ENCODE measurements around the gene RBMS3. TPM values are rescaled to one million over a fixed set of nuclear protein-coding genes. Genes with fewer than 3 reads are reported as not detected.

The RBMS3 gene
- total RNA-seq, 1 experiment from 2014 or later: 0.42 TPM

GRCh38 chr3:29466442-29466841, 185.6 kb downstream of the RBMS3 start:
- BruUV-seq (replicated peaks): no TSS peak

GRCh38 chr3:29468187-29468586, 187.3 kb downstream of the RBMS3 start:
- Histone ChIP-seq H3K4me3 (replicated peaks in 1 of 2; ENCODE audit: low read depth in 1 of 2, low read length in 2 of 2) (no peak overlapping the region), H3K9me2 (ENCODE audit: insufficient read depth) (no peaks in the 10 kb centered on the region), H2AFZ (ENCODE audit: low read depth, low read length, poor library complexity, severe bottlenecking) (no peak overlapping the region), H4K20me1 (ENCODE audit: insufficient read depth) (no peaks in the 10 kb centered on the region), H3K27me3 (ENCODE audit: insufficient read depth, low read length) (no peaks in the 10 kb centered on the region), H3K27ac (ENCODE audit: low read depth, low read length) (no peak overlapping the region), H3K79me2 (ENCODE audit: insufficient read depth, low read length) (no peaks in the 10 kb centered on the region), H3K36me3 (ENCODE audit: control insufficient read depth in 1 of 2, insufficient read depth in 2 of 2, low read length in 2 of 2) (no peaks in the 10 kb centered on the region), H3K4me1 (ENCODE audit: control insufficient read depth in 1 of 2, insufficient read depth in 2 of 2, low read length in 2 of 2) (no peaks in the 10 kb centered on the region), H3K9ac (ENCODE audit: low read length) (no peak overlapping the region), H3K4me2 (ENCODE audit: low read length) (no peak overlapping the region), H3K9me3 (ENCODE audit: control insufficient read depth in 1 of 2, insufficient read depth in 1 of 2, low read depth in 1 of 2, low read length in 2 of 2) (no peaks in the 10 kb centered on the region)
- BruUV-seq (replicated peaks): no TSS peak
- DNase-seq (ENCODE audit: low read depth, low spot score) (no peak), ATAC-seq (no peak)
- RAD21 ChIA-PET (ENCODE audit: low non-redundant PET in 1 of 2, low total read pairs in 2 of 2, uncharacterized antibody in 2 of 2, unreplicated experiment in 2 of 2): no interaction called here
- POLR2A ChIA-PET: no interaction called here
- intact Hi-C loops (cut with micrococcal nuclease): no loop called here
- TF ChIP-seq EZH2 (IDR thresholded peaks at IDR 0.05) (no peak), SRF (IDR thresholded peaks at IDR 0.05; ENCODE audit: low read depth) (no peak), ATF3 (IDR thresholded peaks at IDR 0.05) (no peak), CEBPB (IDR thresholded peaks at IDR 0.05; ENCODE audit: low read depth) (no peak), CTCF (IDR thresholded peaks at IDR 0.05 in 2 of 3, conservative IDR thresholded peaks at IDR 0.05 in 1 of 3; ENCODE audit: borderline replicate concordance in 1 of 3, insufficient read depth in 1 of 3, low read depth in 2 of 3, low read length in 2 of 3) (no peak)
- CTCF ChIA-PET: no interaction called here

More at GRCh38 chr3:29466442-29466841, 185.6 kb downstream of the RBMS3 start:
- no peak overlapping the region for H3K27ac ChIP-seq (ENCODE audit: low read depth, low read length)
- no peak overlapping the region for H3K9ac ChIP-seq (ENCODE audit: low read length)
- H3K79me2 ChIP-seq (ENCODE audit: insufficient read depth, low read length): no peaks in the 10 kb centered on the region
- no peaks in the 10 kb centered on the region for H3K36me3 ChIP-seq (ENCODE audit: control insufficient read depth in 1 of 2, insufficient read depth in 2 of 2, low read length in 2 of 2)
- H3K27me3 ChIP-seq (ENCODE audit: insufficient read depth, low read length): no peaks in the 10 kb centered on the region
- no peaks in the 10 kb centered on the region for H3K9me3 ChIP-seq (ENCODE audit: control insufficient read depth in 1 of 2, insufficient read depth in 1 of 2, low read depth in 1 of 2, low read length in 2 of 2)
- H3K4me3 ChIP-seq (replicated peaks in 1 of 2; ENCODE audit: low read depth in 1 of 2, low read length in 2 of 2): no peak overlapping the region
- H2AFZ ChIP-seq (ENCODE audit: low read depth, low read length, poor library complexity, severe bottlenecking): no peak overlapping the region
- H3K4me1 ChIP-seq (ENCODE audit: control insufficient read depth in 1 of 2, insufficient read depth in 2 of 2, low read length in 2 of 2): no peaks in the 10 kb centered on the region
- ChIA-PET RAD21 (ENCODE audit: low non-redundant PET in 1 of 2, low total read pairs in 2 of 2, uncharacterized antibody in 2 of 2, unreplicated experiment in 2 of 2) (no interaction called here), CTCF (no interaction called here), POLR2A (no interaction called here)
- no peak for DNase-seq (ENCODE audit: low read depth, low spot score)
- H3K9me2 ChIP-seq (ENCODE audit: insufficient read depth): no peaks in the 10 kb centered on the region
- H3K4me2 ChIP-seq (ENCODE audit: low read length): no peak overlapping the region
- no peak for ATAC-seq
- TF ChIP-seq TCF7L2 (IDR thresholded peaks at IDR 0.05; ENCODE audit: borderline replicate concordance, extremely low read depth, insufficient read depth, insufficient read length) (no peak), POLR2A (IDR thresholded peaks at IDR 0.05; ENCODE audit: borderline replicate concordance, extremely low read depth, insufficient read depth, insufficient read length) (no peak), EZH2phosphoT487 (IDR thresholded peaks at IDR 0.05; ENCODE audit: borderline replicate concordance) (no peak), MAX (IDR thresholded peaks at IDR 0.05) (no peak), ELF1 (IDR thresholded peaks at IDR 0.05; ENCODE audit: borderline replicate concordance, low read depth) (no peak), YY1 (IDR thresholded peaks at IDR 0.05; ENCODE audit: extremely low read depth, insufficient replicate concordance, low read depth, low read length) (no peak), JUND (IDR thresholded peaks at IDR 0.05) (no peak), ATF3 (IDR thresholded peaks at IDR 0.05) (no peak), SRF (IDR thresholded peaks at IDR 0.05; ENCODE audit: low read depth) (no peak)
- intact Hi-C loops (cut with micrococcal nuclease): no loop called here
- no peaks in the 10 kb centered on the region for H4K20me1 ChIP-seq (ENCODE audit: insufficient read depth)

All from HCT116 (cell line).